Fibroblast of skin of right biceps (primary cell): Measurements from ENCODE around the gene C19orf33.

Source experiments
- DNase-seq: peaks from one replicate; pipeline ENCODE4 v3.0.0-alpha.2; 2013

C19orf33 gene

DNA sequence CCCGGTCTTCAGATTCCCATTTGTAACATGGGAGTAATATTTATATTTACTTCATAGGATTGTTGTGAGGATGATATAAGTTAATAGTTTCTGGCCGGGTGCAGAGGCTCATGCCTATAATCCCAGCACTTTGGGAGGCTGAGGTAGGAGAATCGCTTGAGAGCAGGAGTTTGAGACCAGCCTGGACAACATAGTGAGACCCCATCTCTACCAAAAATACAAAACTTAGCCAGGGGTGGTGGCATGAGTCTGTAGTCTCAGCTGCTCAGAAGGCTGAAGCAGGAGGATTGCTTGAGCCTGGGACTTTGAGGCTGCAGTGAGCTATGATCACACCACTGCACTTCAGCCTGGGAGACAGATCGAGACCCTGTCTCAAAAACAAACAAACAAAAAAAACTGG lies 42.8 kb downstream of the C19orf33 start:
- DNase-seq, result no peak

GRCh38 chr19:38350883-38351282 lies 46.8 kb downstream of the C19orf33 start:
- no peak for DNase-seq

DNA sequence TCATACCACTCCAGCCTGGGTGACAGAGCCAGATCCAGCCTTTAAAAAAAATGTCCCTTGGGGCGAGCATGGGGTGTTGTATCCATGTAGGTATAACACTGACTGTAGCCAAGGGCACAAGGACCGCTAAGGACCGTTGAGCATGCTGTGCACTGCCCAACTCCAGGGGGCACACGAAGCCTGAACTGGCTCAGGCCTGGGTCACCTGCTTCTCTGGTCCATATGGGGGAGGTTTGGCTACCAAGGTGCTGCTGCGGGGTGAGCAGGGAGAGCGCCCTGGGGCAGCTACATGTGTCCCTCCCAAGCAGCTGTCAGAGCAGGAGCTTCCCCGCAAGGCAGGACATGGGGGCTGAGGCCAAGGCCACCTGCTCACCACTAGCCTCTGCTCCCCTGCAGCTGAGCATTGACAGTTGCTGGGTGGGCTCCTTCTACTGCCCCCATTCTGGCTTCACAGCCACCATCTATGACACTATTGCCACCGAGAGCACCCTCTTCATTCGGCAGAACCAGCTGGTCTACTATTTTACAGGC lies 47.9 kb downstream of the C19orf33 start:
- DNase-seq, result no peak

DNA sequence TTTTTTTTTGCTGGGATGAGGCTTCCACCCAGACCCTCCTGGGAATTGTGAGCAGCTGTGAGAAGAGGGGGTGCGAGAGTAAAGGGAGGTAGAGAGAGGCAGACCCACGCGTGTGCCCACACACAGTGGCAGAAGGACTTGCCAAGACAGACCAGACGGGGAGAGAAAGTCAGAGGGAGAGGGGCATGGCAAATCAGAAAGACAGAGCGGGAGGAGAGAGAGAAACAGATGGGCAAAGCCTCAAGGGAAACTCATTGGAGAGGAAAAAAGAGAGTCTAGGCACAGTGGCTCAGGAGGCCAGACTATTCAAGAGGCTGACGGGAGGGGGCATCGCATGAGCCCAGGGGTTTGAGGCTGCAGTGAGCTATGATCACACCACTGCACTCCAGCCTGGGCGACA lies 48.6 kb downstream of the C19orf33 start:
- DNase-seq, result no peak
